H1 (cell line): ENCODE measurements around the gene CPLANE1. TPM values are rescaled to one million over a fixed set of nuclear protein-coding genes. Genes with fewer than 3 reads are reported as not detected.

ENCODE experiments used
- CTCF ChIA-PET: fragments of 300-600 bp; sonication (Branson Sonifier 250); formaldehyde crosslinking; loops from one replicate; lab custom pipeline; 2021; ENCODE audit not compliant: partially characterized antibody; lab: Charles Lee
- POLR2A ChIA-PET: fragments of 300-600 bp; sonication (Branson Sonifier 250); formaldehyde crosslinking; loops from one replicate; lab custom pipeline; 2021; ENCODE audit warnings: inconsistent platforms; ENCODE audit not compliant: partially characterized antibody; lab: Charles Lee
- DNase-seq, 2 experiments: peaks; one replicate each; pipeline versions ENCODE4 v3.0.0 to v3.0.0-alpha.2; 2010 to 2022; ENCODE audit warnings: low spot score in 2 of 2, low read depth in 1 of 2, mixed read lengths in 1 of 2
- FAIRE-seq: peaks from 2 replicates; lab custom pipeline; 2011; peaks lifted over from hg19 to GRCh38; lab: Jason Lieb, UNC
- H2AFZ ChIP-seq: 2 replicates; pipeline ENCODE4 v1.8.1; 2012; ENCODE audit warnings: low read length, inconsistent platforms
- H2AK5ac ChIP-seq: 2 replicates; pipeline ENCODE4 v1.6.1; 2013; ENCODE audit warnings: low read depth, low read length
- H2BK120ac ChIP-seq: replicated peaks from 2 replicates; pipeline ENCODE3; 2013; ENCODE audit warnings: low read depth, low read length, inconsistent platforms
- H2BK12ac ChIP-seq: 2 replicates; pipeline ENCODE4 v1.6.1; 2013; ENCODE audit warnings: low read depth, low read length
- H2BK15ac ChIP-seq: 2 replicates; pipeline ENCODE4 v1.6.1; 2013; ENCODE audit warnings: low read length
- H2BK20ac ChIP-seq: 2 replicates; pipeline ENCODE4 v1.6.1; 2013; ENCODE audit warnings: low read length
- H2BK5ac ChIP-seq: 2 replicates; pipeline ENCODE4 v1.6.1; 2013; ENCODE audit warnings: low read depth, low read length
- H3K14ac ChIP-seq: 2 replicates; pipeline ENCODE4 v1.6.1; 2013; ENCODE audit warnings: inconsistent platforms; ENCODE audit not compliant: insufficient read length
- H3K18ac ChIP-seq: 2 replicates; pipeline ENCODE4 v1.6.1; 2013; ENCODE audit warnings: low read length; ENCODE audit errors: extremely low read depth
- H3K23ac ChIP-seq: 2 replicates; pipeline ENCODE4 v1.6.1; 2013; ENCODE audit warnings: inconsistent platforms; ENCODE audit not compliant: insufficient read length
- H3K23me2 ChIP-seq: 2 replicates; pipeline ENCODE4 v1.6.1; 2013; ENCODE audit warnings: low read depth, low read length
- H3K27ac ChIP-seq: 2 replicates; pipeline ENCODE4 v1.6.1; 2011; ENCODE audit warnings: low read depth, low read length, inconsistent platforms
- H3K27me3 ChIP-seq, 4 experiments: replicated peaks in 1 of 4; 1 replicate in 1 of 4; 2 replicates in 3 of 4; pipeline versions ENCODE4 v1.6.1 to v1.8.1; 2011 to 2013; ENCODE audit warnings: low read length in 3 of 4, mild to moderate bottlenecking in 3 of 4, inconsistent platforms in 2 of 4, mixed read lengths in 2 of 4, moderate library complexity in 1 of 4; ENCODE audit not compliant: control insufficient read depth in 3 of 4, insufficient read depth in 3 of 4; ENCODE audit errors: extremely low read depth in 1 of 4
- H3K36me3 ChIP-seq, 4 experiments: 2 replicates each; pipeline versions ENCODE4 v1.6.1 to v1.8.1; 2011 to 2013; ENCODE audit warnings: mild to moderate bottlenecking in 4 of 4, low read length in 3 of 4, moderate library complexity in 2 of 4, control low read depth in 1 of 4, inconsistent platforms in 1 of 4; ENCODE audit not compliant: insufficient read depth in 4 of 4, control insufficient read depth in 2 of 4
- H3K4ac ChIP-seq: replicated peaks from 2 replicates; pipeline ENCODE3; 2013; ENCODE audit warnings: low read length, low read depth, mixed read lengths, inconsistent platforms; ENCODE audit not compliant: insufficient read length
- H3K4me1 ChIP-seq, 4 experiments: replicated peaks in 1 of 4; 1 replicate in 1 of 4; 2 replicates in 3 of 4; pipeline versions ENCODE4 v1.6.1 to v1.8.1; 2011 to 2013; ENCODE audit warnings: low read length in 3 of 4, inconsistent platforms in 2 of 4, mixed read lengths in 1 of 4; ENCODE audit not compliant: insufficient read depth in 4 of 4, control insufficient read depth in 3 of 4
- H3K4me2 ChIP-seq, 2 experiments: 2 replicates each; pipeline versions ENCODE4 v1.6.1 to v1.8.1; 2011 to 2013; ENCODE audit warnings: low read depth in 2 of 2, low read length in 2 of 2, control low read depth in 1 of 2, inconsistent platforms in 1 of 2, mild to moderate bottlenecking in 1 of 2; ENCODE audit not compliant: insufficient read depth in 1 of 2
- H3K4me3 ChIP-seq, 4 experiments: fragments of 200-600, 300-600 bp in 1 of 4; sonication (generic), shearing (Covaris generic), sonication (Bioruptor Twin) in 1 of 4; 2 replicates each; pipeline versions ENCODE4 v1.5.1 to v1.8.1; 2011 to 2016; ENCODE audit warnings: low read length in 4 of 4, low read depth in 3 of 4, control low read depth in 2 of 4, inconsistent platforms in 2 of 4, mild to moderate bottlenecking in 2 of 4, mixed read lengths in 1 of 4, moderate library complexity in 1 of 4; ENCODE audit not compliant: insufficient read depth in 2 of 4; ENCODE audit errors: extremely low read depth in 1 of 4
- H3K56ac ChIP-seq: replicated peaks from 2 replicates; pipeline ENCODE3; 2013; ENCODE audit warnings: low read depth, mild to moderate bottlenecking, mixed read lengths, low read length, inconsistent platforms; ENCODE audit not compliant: insufficient read length
- H3K79me1 ChIP-seq: 2 replicates; pipeline ENCODE4 v1.6.1; 2013; ENCODE audit warnings: low read depth, low read length, control low read depth
- H3K79me2 ChIP-seq, 2 experiments: 2 replicates each; pipeline versions ENCODE4 v1.6.1 to v1.8.1; 2012 to 2013; ENCODE audit warnings: low read length in 2 of 2, mild to moderate bottlenecking in 2 of 2, inconsistent platforms in 1 of 2; ENCODE audit not compliant: insufficient read depth in 2 of 2, control insufficient read depth in 1 of 2
- H3K9ac ChIP-seq, 4 experiments: replicated peaks in 1 of 4; 1 replicate in 1 of 4; 2 replicates in 3 of 4; pipeline versions ENCODE4 v1.6.1 to v1.8.1; 2011 to 2013; ENCODE audit warnings: low read depth in 3 of 4, low read length in 3 of 4, control low read depth in 2 of 4, mild to moderate bottlenecking in 2 of 4, moderate library complexity in 2 of 4, inconsistent platforms in 1 of 4; ENCODE audit errors: extremely low read depth in 1 of 4
- H3K9me3 ChIP-seq, 2 experiments: 2 replicates each; pipeline versions ENCODE4 v1.6.1 to v1.8.1; 2012 to 2013; ENCODE audit warnings: mild to moderate bottlenecking in 2 of 2, moderate library complexity in 2 of 2, control low read depth in 1 of 2, inconsistent platforms in 1 of 2, low read depth in 1 of 2, low read length in 1 of 2, mixed read lengths in 1 of 2; ENCODE audit not compliant: insufficient read depth in 2 of 2
- H4K20me1 ChIP-seq, 2 experiments: replicated peaks in 1 of 2; 2 replicates each; pipeline versions ENCODE3 to v1.8.1; 2011 to 2013; ENCODE audit warnings: inconsistent platforms in 2 of 2, low read length in 2 of 2, mild to moderate bottlenecking in 1 of 2; ENCODE audit not compliant: insufficient read depth in 2 of 2, control insufficient read depth in 1 of 2
- H4K5ac ChIP-seq: 2 replicates; pipeline ENCODE4 v1.6.1; 2013; ENCODE audit warnings: low read length, low read depth, mixed read lengths, inconsistent platforms; ENCODE audit not compliant: insufficient read length
- H4K8ac ChIP-seq: 2 replicates; pipeline ENCODE4 v1.8.0; 2013; ENCODE audit warnings: mild to moderate bottlenecking, moderate library complexity, low read length, inconsistent platforms; ENCODE audit not compliant: insufficient read depth; ENCODE audit errors: extremely low read depth
- H4K91ac ChIP-seq: replicated peaks from 2 replicates; pipeline ENCODE3; 2013; ENCODE audit warnings: low read length, mixed read lengths, inconsistent platforms; ENCODE audit not compliant: insufficient read length
- ATF3 ChIP-seq: IDR thresholded peaks from 2 replicates; pipeline ENCODE4 v1.6.1; 2011; ENCODE audit warnings: low read depth, mild to moderate bottlenecking, low read length; ENCODE audit not compliant: insufficient read depth
- CBX5 ChIP-seq: fragments of 300-800, 300-1000 bp; sonication (generic); IDR thresholded peaks from 2 replicates; pipeline ENCODE4 v1.7.1; 2016; ENCODE audit warnings: antibody characterized with exemption, low read length, low read depth
- CREB1 ChIP-seq: IDR thresholded peaks from 2 replicates; pipeline ENCODE4 v1.6.1; 2012; ENCODE audit warnings: inconsistent platforms
- GABPA ChIP-seq: IDR thresholded peaks from 2 replicates; pipeline ENCODE4 v1.6.1; 2011; ENCODE audit warnings: mild to moderate bottlenecking, low read length, moderate library complexity, borderline replicate concordance; ENCODE audit not compliant: insufficient read depth
- MAX ChIP-seq: IDR thresholded peaks from 2 replicates; pipeline ENCODE4 v1.6.1; 2012; ENCODE audit warnings: inconsistent platforms
- PHF8 ChIP-seq: fragments of 200-600 bp; sonication (generic); conservative IDR thresholded peaks from 2 replicates; pipeline ENCODE4 v1.7.1; 2012; ENCODE audit warnings: low read depth, mild to moderate bottlenecking, inconsistent platforms, low read length, moderate library complexity
- SAP30 ChIP-seq: fragments of 300-600 bp; sonication (generic); IDR thresholded peaks from 2 replicates; pipeline ENCODE4 v1.7.1; 2012; ENCODE audit warnings: low read length, moderate library complexity, mild to moderate bottlenecking, inconsistent platforms; ENCODE audit not compliant: insufficient read depth, insufficient replicate concordance
- SP2 ChIP-seq: IDR thresholded peaks from 2 replicates; pipeline ENCODE4 v1.6.1; 2012; ENCODE audit warnings: mild to moderate bottlenecking, low read length, inconsistent platforms
- SRF ChIP-seq: IDR thresholded peaks from 2 replicates; pipeline ENCODE4 v1.6.1; 2011; ENCODE audit warnings: mild to moderate bottlenecking, low read depth, low read length, moderate library complexity
- SUZ12 ChIP-seq: fragments of 200-600 bp; sonication (generic); IDR thresholded peaks from 2 replicates; pipeline ENCODE4 v1.6.1; 2012; ENCODE audit warnings: mild to moderate bottlenecking, inconsistent platforms, low read length, moderate library complexity, mixed read lengths
- TCF12 ChIP-seq: IDR thresholded peaks from 2 replicates; pipeline ENCODE4 v1.6.1; 2011; ENCODE audit warnings: low read depth, mild to moderate bottlenecking, low read length
- WGBS, 2 experiments: shearing (Covaris generic) in 1 of 2; methylation state at CpG; one replicate each; pipeline versions ENCODE4 v1.1.6 to v1.1.7; 2013 to 2015; ENCODE audit warnings: low lambda C conversion rate in 2 of 2, mixed read lengths in 2 of 2, inconsistent platforms in 1 of 2, low coverage in 1 of 2, missing lambda C conversion rate in 1 of 2; ENCODE audit not compliant: insufficient replicate concordance in 2 of 2, insufficient coverage in 1 of 2, insufficient read length in 1 of 2; ENCODE audit errors: extremely low coverage in 1 of 2, missing lambda C conversion rate in 1 of 2; 5-methylcytosine and 5-hydroxymethylcytosine counted together
- polyA plus RNA-seq, 7 experiments: library from polyadenylated mRNA; depleted of rRNA in 3 of 7; stranded (reverse) in 5 of 7; unstranded in 2 of 7; fragments of >200 nt in 5 of 7; fragments of 200-250 nt in 2 of 7; gene quantifications; 1 replicate in 5 of 7; 2 replicates in 1 of 7; 4 replicates in 1 of 7; pipeline versions ENCODE4 v1.2.1 to v1.2.3, GENCODE V29; 2011 to 2013; ENCODE audit warnings: missing spikeins in 2 of 7, mixed read lengths in 2 of 7
- total RNA-seq: library from RNA; stranded (reverse); fragmentation: NEBNext Ultra II Directional; extraction: Animal tissue kit (Norgen Biotek cat#: 25700); gene quantifications from 2 replicates; pipeline ENCODE4 v1.2.1, GENCODE V29; 2021

Gene CPLANE1
- total and polyA plus RNA-seq, 2 of the 8 experiments (the other 6 are each of a cell fraction or from before 2014, with no cell fraction given) = 2.2 to 8.8 TPM

- Histone ChIP-seq H2BK5ac (no peak overlapping the region), H3K27me3 (no peaks in the 10 kb centered on the region), H3K23ac (no peak overlapping the region), H4K20me1 (no peaks in the 10 kb centered on the region), H2BK120ac (no peak overlapping the region), H3K9ac (no peak overlapping the region), H2AK5ac (no peak overlapping the region), H4K5ac (no peak overlapping the region), H2BK15ac (no peak overlapping the region), H3K4me2 (no peak overlapping the region), H3K23me2 (no peaks in the 10 kb centered on the region), H2AFZ (no peak overlapping the region), H3K79me2 (no peaks in the 10 kb centered on the region), H4K91ac (no peak overlapping the region), H2BK12ac (no peak overlapping the region), H3K56ac (no peak overlapping the region), H4K8ac (no peak overlapping the region), H3K4me3 (no peak overlapping the region), H3K27ac (no peak overlapping the region), H3K18ac (no peak overlapping the region), H3K4me1 (no peaks in the 10 kb centered on the region), H3K9me3 (0 out of 4 replicates have a peak, but pooled peaks cover 7% of the 10 kb centered on the region in 2 experiments), H3K4ac (no peak overlapping the region), H3K36me3 (0 out of 8 replicates have a peak, but pooled peaks cover 0 to 3% (median 0%) of the 10 kb centered on the region in 4 experiments), H3K14ac (no peak overlapping the region), H2BK20ac (no peak overlapping the region), H3K79me1 (no peaks in the 10 kb centered on the region)
- TF ChIP-seq SP2 (no peak), SRF (no peak), TCF12 (no peak), CREB1 (no peak), SUZ12 (no peak), MAX (no peak), ATF3 (no peak), GABPA (no peak), CBX5 (no peak), PHF8 (no peak), SAP30 (no peak)
- ChIA-PET POLR2A (no interaction called here), CTCF (interaction anchor here (0.7 kb wide), 1 partner anchor 13 kb away, joined by 3 read pairs; no protein-coding TSS in a partner anchor)
- FAIRE-seq (no peak), DNase-seq (no peak)
- 95% methylated on average over 2 of the region's 2 CpGs; no CpG with 5 or more reads in 1 of the 2 experiments for WGBS, 2 experiments
These were observed 145.9 kb downstream of the CPLANE1 start for GRCh38 chr5:37103302-37103701.
